Right lobe of liver (tissue), 6 donors: ENCODE measurements around the gene KCNH1. TPM values are rescaled to one million over a fixed set of nuclear protein-coding genes. Genes with fewer than 3 reads are reported as not detected.

ENCODE experiments used
- ATAC-seq, 4 donors: fragments of 200-7000 bp; cut with Tn5 transposase; one replicate each; pipeline ENCODE4 v1.9.1; 2020; ENCODE audit warnings: mild to moderate bottlenecking in 4 of 4, moderate library complexity in 4 of 4
- DNase-seq, 3 donors: peaks; one replicate each; pipeline ENCODE4 v3.0.0-alpha.2; 2020
- H3K27ac ChIP-seq, 3 donors: fragments of 200-600 bp; one replicate each; pipeline ENCODE4 v1.8.0; 2022
- H3K27me3 ChIP-seq, 2 donors: fragments of 200-600 bp; one replicate each; pipeline ENCODE4 v1.8.0; 2022
- H3K36me3 ChIP-seq, 4 donors: fragments of 200-600 bp; sonication (generic) in 1 of 4; one replicate each; pipeline versions ENCODE4 v1.5.1 to v1.8.0; 2017 to 2022; ENCODE audit warnings: control low read depth in 1 of 4
- H3K4me1 ChIP-seq, 4 donors: fragments of 200-600 bp; sonication (generic) in 1 of 4; one replicate each; pipeline versions ENCODE4 v1.5.1 to v1.8.0; 2017 to 2022; ENCODE audit warnings: control low read depth in 1 of 4
- H3K4me3 ChIP-seq, 3 donors: fragments of 200-600 bp; one replicate each; pipeline ENCODE4 v1.8.0; 2022
- H3K9me3 ChIP-seq, 4 donors: fragments of 200-600 bp; sonication (generic) in 1 of 4; one replicate each; pipeline versions ENCODE4 v1.5.1 to v1.8.0; 2017 to 2022; ENCODE audit warnings: control low read depth in 1 of 4
- CTCF ChIP-seq, 4 donors: fragments of 200-600 bp in 3 of 4; fragments of 450-650 bp in 1 of 4; IDR thresholded peaks; one replicate each; pipeline versions ENCODE4 v1.5.1 to v1.8.0; 2016 to 2022; ENCODE audit warnings: antibody characterized with exemption in 4 of 4, mild to moderate bottlenecking in 2 of 4
- POLR2A ChIP-seq: fragments of 450-650 bp; IDR thresholded peaks from one replicate; pipeline ENCODE4 v1.6.1; 2017; ENCODE audit warnings: antibody characterized with exemption, mild to moderate bottlenecking
- WGBS: methylation state at CpG from one replicate; pipeline ENCODE4 v1.1.6; 2018; ENCODE audit warnings: low coverage, low lambda C conversion rate; ENCODE audit not compliant: insufficient coverage; ENCODE audit errors: missing lambda C conversion rate; 5-methylcytosine and 5-hydroxymethylcytosine counted together
- intact Hi-C, 2 donors: fragments of 100-400 bp; cut with DNase I; formaldehyde crosslinking; loops; one replicate each; pipeline versions ENCODE4 v1.11.2 to v1.14.1; 2022
- total RNA-seq, 6 experiments: library from RNA; depleted of rRNA in 2 of 6; stranded (reverse); fragments of >200 nt in 2 of 6; fragmentation: NEBNext Ultra II Directional in 3 of 6; extraction: Animal tissue kit (Norgen Biotek cat#: 25700) in 3 of 6; gene quantifications; one replicate each; pipeline versions ENCODE4 v1.1.0 to v1.2.4, GENCODE V29; 2016 to 2023
- donor health status: DM: no; HTN: yes; CAD: no.
- donor health status: DM: no; HTN: no; CAD: no.
- donor health status: DM: no; HTN: no; CAD: no.
- donor health status: DM: no; HTN: yes; CAD: no.
- donor health status: DM: no; HTN: yes; CAD: no.

KCNH1 gene
- total RNA-seq, 6 experiments from 2014 or later = not detected

GRCh38 chr1:211036381-211037060 lies 97.4 kb downstream of the KCNH1 start:
- DNase-seq = no peak
- no peak for ATAC-seq
- H3K4me3 ChIP-seq = no peak overlapping the region
- H3K4me1 ChIP-seq = no peaks in the 10 kb centered on the region
- no peaks in the 10 kb centered on the region for H3K36me3 ChIP-seq
- no peaks in the 10 kb centered on the region for H3K27me3 ChIP-seq
- H3K9me3 ChIP-seq = no peaks in the 10 kb centered on the region
- WGBS = 75% methylated on average over 1 of the region's 3 CpGs
- intact Hi-C loops = no loop called here
- H3K27ac ChIP-seq = no peak overlapping the region
- TF ChIP-seq POLR2A (no peak), CTCF (IDR thresholded peaks at IDR 0.05) (no peak)

- intact Hi-C loops = no loop called here
- Histone ChIP-seq H3K27me3 (no peaks in the 10 kb centered on the region), H3K4me1 (no peaks in the 10 kb centered on the region), H3K9me3 (no peaks in the 10 kb centered on the region), H3K27ac (no peak overlapping the region), H3K36me3 (no peaks in the 10 kb centered on the region), H3K4me3 (no peak overlapping the region)
- WGBS = 73% methylated on average over 3 of the region's 3 CpGs
- no peak for ATAC-seq
- DNase-seq = no peak
- no peak for TF ChIP-seq CTCF (IDR thresholded peaks at IDR 0.05)
- no peak for TF ChIP-seq POLR2A
These were observed 98.0 kb downstream of the KCNH1 start for GRCh38 chr1:211035821-211036380.

- intact Hi-C loops = no loop called here
- ATAC-seq = no peak
- no peak for DNase-seq
- Histone ChIP-seq H3K4me1 (no peaks in the 10 kb centered on the region), H3K27me3 (no peaks in the 10 kb centered on the region), H3K27ac (no peak overlapping the region), H3K4me3 (no peak overlapping the region), H3K9me3 (no peaks in the 10 kb centered on the region), H3K36me3 (no peaks in the 10 kb centered on the region)
- TF ChIP-seq CTCF (IDR thresholded peaks at IDR 0.05) (no peak), POLR2A (no peak)
- WGBS = 95% methylated on average over 2 of the region's 2 CpGs
These were observed 99.9 kb downstream of the KCNH1 start for GRCh38 chr1:211033921-211034525.

- Histone ChIP-seq H3K27ac (no peak overlapping the region), H3K4me3 (no peak overlapping the region), H3K27me3 (no peaks in the 10 kb centered on the region), H3K9me3 (no peaks in the 10 kb centered on the region), H3K36me3 (no peaks in the 10 kb centered on the region), H3K4me1 (no peaks in the 10 kb centered on the region)
- ATAC-seq (no peak), DNase-seq (no peak)
- TF ChIP-seq POLR2A (no peak), CTCF (IDR thresholded peaks at IDR 0.05) (no peak)
- WGBS = 60% methylated on average over 1 of the region's 2 CpGs
- intact Hi-C loops = no loop called here
These were observed 109.0 kb downstream of the KCNH1 start for GRCh38 chr1:211024901-211025300.
